Stimulated activated CD8-positive, alpha-beta memory T cell treated with anti-CD3 and anti-CD28 coated beads, Interleukin-15, amount 100 ng/mL, for 48 hours (primary cell): Measurements from ENCODE around the gene NT5C3B.

Source experiments
- DNase-seq, 2 donors: peaks; one replicate each; pipeline ENCODE4 v3.0.0-alpha.2; 2020; ENCODE audit warnings: low read depth in 2 of 2

The NT5C3B gene

DNA sequence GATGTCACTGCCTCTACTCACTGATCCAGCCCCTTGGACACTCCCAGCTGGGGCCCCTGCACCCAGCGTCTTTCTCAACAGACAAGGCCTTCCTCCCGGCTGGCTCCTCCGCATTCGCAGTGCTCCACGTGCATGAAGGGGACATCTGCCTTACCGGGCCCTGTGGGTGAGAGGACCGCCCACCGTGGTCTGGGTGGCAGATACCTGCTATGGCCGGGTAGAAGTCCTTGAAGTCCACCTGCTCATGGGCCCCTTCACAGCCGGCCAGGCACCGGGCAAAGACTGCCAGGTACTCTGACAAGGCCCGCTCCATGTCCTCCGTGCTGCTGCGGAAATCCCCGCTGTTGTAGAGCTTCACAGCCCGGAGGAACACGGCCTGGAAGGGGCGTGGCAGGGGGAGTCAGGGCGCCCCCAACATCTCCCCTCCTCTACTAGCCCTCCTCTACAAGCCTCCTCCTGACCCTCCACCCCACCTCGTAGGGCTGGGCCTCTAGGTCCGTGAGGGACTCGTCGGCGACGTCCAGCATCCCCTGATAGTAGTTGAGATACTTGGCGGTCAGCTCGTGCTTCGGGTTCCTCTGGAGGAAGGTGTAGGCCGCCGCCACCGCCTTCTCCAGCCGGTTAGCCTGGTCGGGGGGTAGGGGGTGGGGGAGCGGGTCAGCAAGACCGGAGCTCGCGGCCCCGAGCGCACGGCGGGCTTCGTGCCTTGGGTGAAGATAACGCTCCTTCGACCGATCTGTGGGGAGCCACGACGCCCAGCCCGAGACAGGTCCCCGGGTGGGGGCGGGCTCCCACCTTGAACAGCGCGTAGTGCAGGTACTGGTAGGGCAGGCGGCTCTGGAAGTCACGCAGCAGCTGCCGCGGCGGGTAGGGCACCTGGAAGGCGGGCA lies 25.1 kb downstream of the NT5C3B start:
- no peak for DNase-seq

GRCh38 chr17:41806685-41807445 lies 29.2 kb downstream of the NT5C3B start:
- no peak for DNase-seq

- no peak for DNase-seq
Observed at GRCh38 chr17:41803049-41804020, 32.7 kb downstream of the NT5C3B start.

DNA sequence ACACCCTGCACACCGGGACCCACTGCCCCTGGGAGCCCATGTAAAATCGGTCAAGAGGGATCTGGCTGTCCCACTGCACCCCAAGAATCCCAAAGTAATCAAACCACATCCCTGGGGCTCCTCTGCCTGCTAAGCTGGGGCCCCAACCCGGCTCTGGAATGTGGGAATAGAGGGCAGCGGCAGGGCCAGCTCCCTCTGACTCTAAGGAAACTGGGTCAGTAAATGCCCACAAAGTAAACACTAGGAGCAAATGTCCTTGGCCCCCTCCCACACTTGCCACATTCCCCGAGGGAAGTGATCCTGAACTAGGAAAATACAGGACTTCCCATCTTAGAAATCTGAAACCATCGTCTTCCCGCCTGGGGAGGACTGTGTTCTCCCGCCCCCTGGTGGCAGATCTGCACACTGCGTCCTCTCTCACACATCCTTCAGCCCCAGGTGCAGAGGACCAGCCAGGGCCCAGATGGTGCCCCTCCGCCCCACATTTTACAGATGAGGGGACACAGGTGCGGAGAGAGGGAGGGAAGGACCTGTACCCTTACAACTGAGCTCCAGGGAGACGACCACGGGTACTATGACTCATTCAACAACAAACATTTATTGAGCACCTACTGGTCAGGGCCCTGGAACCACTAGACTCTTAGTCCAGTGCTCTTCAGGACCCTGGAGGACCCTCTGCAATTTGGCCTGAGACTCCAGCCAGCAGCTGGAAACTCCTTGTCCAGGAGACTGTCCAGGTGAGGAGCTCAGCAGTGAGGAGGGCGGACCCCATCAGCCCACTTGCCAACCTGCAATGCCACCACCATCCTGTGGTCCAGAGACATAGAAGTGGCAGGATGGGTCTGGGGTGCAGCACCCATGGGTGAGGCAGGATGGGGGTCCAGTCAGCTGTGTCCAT lies 34.4 kb downstream of the NT5C3B start:
- DNase-seq, result peak in 1 of 2 donors; percentile 36

GRCh38 chr17:41800601-41801373 lies 35.2 kb downstream of the NT5C3B start:
- no peak for DNase-seq

DNA sequence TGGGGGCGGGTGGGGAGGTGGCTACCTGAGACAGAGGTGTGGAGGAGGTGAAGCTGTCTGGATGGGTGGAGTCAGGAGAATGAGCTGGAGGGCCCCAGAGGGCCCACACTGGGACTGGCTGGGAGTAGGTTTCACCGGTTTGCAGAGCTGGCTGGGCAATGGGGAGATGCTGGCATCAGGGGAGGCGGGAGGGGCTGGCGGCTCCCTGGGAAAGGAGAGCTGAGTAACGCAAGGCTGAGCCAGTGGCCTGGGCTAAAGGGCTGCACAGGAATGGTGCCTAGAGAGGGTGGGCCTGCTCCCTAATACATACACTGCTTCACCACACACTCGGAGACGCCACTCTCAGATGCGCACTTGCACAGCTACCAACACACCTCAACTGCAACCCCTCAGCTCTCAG lies 36.7 kb downstream of the NT5C3B start:
- DNase-seq, result no peak

- no peak for DNase-seq
Observed at GRCh38 chr17:41797377-41797776, 38.7 kb downstream of the NT5C3B start.

DNA sequence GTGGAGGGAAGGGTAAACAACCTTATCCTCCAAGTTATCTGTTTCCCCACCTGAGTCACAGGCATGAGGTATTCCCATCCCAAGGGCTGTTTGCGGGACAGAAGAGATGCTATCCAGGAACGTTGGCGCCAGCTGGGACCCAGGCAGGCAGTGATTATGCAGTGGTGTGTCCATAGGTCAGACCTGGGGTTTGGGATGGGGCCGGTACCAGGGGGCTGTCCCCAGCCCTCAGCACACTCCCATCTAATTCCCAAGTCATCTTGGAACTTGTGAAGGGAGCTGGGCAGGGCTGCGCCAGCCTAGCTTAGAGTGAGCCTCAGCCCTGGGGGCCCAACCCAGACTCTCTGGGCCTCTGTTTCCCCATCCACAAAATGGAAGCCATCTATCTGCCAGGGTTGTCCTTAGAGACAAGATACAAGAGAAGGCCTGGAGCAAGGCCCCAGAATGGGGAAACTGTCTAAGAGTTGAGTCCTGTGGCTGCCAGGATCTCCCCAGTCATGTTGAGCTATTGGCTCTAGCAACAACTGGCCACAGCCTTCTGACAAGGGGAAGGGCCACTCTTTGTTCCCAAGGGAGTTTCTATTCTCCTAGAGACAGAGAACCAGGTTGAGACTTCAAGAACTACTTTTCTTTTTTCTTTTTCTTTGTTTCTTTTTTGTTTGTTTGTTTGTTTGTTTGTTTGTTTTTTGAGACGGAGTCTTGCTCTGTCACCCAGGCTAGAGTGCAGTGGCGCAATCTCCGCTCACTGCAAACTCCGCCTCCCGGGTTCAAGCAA lies 39.7 kb downstream of the NT5C3B start:
- no peak for DNase-seq

GRCh38 chr17:41794540-41794975 lies 41.5 kb downstream of the NT5C3B start:
- DNase-seq, result no peak

GRCh38 chr17:41793784-41794539 lies 42.1 kb downstream of the NT5C3B start:
- DNase-seq, result no peak

DNA sequence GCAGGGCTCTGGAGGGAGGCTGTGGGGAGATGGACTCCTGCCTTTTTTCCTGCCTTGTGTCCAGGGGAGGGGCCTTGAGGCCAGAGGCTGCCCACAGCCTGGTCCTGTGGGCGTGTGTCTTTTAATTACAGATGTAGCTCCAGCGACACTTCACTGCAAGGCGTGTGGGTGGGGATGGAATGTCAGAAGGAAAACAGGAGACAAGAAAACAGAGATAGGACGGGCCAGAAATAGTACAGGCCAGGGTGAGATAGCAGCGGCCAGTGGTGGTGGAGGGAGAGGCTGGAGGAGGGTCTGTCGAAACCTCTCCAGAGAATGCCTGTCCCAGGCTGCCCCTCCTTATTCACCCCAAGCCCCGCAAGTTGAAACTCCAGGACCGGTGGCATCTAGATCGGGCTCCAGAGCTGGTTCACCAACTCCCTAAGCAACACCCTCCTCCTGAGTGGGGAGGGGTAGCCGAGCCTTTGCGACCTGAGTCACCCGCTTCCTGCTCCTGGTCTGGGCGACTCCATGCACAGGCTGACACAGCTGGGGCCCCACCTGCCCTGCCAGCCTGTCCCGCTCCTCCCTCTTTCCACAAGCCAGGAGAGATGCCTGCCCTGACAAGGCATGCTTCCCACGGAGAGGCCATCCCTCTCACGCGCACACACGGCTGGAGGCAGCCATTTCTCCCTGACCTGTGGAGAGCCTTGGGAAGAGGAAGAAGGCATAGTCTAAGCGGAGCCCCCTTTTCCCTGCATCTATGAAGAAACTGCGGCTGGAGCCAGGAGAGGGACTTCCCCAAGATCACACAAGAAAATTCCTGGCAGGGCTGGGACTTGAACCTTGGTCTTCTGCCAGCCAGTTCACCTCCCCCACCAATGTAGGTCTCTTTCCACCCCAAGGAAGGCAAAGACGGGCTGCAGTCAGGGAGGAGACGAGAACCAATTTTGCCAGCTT lies 42.9 kb downstream of the NT5C3B start:
- DNase-seq, result no peak

- DNase-seq, result no peak
Observed at GRCh38 chr17:41787021-41787418, 49.0 kb downstream of the NT5C3B start.

DNA sequence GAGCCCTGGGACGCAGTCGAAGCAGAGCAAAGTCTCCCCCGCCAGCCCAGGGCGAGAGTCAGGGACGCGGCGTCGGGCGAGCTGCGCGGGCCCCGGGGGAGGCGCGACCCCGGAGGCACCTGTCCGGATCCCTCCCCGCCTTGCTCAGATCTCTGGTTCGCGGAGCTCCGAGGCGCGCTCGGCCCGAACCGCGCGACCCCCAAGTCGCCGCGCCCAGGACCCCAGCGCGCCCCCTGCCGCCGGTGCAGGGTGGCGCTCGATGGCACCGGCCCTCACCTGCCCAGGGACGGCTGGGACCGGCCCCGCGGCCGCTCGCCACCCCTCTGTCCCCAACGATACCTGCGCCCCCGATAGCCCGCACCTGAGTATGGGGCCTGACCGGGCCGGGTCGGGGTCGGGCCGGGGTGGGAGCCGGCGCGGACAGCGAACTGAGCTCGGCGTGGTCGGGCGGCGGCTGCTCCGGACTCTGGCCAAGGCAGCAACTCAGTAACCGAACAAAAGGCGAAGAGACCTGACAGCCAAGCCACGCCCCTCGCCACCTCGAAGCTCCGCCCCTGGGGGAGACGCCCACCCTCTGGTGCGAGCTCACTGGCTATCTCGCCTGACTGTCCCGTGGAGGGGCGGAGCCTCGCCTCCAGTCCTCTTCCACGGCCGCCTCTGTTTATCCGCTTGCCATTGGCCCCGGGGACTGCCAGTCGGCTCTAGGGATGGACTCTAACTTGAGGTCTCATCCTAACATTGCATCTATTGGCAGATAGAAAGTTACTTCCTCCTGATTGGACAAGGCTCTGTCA lies 49.6 kb downstream of the NT5C3B start, which contains the start of gene JUP:
Gene JUP (minus strand): TSS at position 485 of the 794 bp plus-strand sequence. CDS start 14,857 bp downstream, outside the sequence.
- peak; percentile 86 to 89 for DNase-seq

DNA sequence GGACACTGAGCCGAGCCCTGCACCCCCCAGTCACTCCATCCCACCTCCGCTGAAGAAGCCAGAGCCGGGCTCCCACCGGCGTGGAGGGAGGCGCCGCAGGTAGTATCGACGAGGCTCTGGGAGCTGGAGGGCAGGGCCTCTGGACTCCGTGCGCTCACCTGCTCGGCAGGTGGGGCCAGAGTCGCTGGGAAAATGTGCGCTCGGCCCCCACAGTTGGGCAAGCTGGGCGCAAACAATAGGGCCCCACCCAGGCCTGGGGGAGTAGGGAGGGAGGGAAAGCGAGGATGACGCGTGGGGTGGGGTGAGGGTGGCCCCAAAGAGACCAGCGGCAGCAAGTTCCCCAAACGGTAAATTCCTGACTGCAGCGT lies 50.2 kb downstream of the NT5C3B start:
- DNase-seq, result no peak

DNA sequence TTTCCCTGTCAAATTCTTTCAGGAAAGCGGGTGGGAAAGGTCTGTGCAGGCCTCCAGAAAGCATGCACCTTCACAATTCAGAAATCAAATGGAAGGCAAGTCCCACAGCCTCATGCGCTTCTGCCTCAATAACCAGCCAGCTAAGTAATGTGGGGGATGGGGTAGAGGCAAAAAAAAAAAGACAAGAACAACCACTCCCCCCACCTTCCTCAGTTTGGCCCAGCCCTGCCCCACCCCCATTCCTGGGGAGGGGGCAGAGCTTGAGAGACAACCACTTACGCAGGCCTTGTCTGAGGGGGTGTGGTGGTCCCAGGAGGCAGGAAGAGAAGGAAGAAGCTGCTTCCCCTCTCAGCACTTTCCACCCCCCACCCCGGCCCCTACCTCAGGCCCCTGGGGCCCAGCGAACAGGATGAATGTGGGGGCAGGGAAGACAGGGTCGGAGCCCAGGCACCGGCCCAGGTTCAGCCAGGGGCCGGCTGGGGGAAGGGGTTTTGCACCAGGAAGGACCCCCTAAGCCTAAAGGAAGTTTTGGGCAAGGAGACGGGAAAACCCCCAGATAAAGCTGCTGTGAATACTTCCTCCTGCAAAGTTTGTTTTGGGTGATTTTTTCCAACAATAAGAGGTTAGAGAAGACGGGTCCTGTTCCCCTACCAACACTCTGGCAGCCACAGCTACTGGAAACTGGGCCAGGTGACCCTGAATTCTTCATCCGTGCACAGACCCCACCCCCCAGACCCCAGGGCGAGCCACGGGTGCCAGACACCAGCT lies 50.8 kb downstream of the NT5C3B start:
- DNase-seq, result no peak
